ENCODE measurements around the gene ADGRF3.

DNA sequence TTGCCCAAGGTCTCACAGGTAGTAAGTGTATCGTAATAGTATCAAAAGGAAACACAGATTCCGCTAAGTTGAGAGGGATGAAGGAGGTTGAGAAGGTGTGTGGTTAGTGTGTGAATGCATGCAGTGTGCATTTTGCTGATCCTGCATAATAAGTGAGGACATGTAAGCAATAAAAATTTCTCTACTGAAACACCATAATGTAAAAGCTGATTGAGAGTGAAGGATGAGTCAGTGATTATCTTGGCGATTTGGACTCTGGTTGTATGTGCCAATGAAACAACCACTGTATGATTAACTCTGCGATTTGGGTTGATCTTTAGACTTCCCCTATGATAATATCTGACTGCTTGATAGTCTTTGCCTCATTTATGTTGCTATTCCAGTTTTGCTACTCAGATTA is 16.7 kb upstream of the ADGRF3 start:
- TF ChIP-seq CTCF (conservative IDR thresholded peaks at IDR 0.05 in 1 of 2, IDR thresholded peaks at IDR 0.05 in 1 of 2; ENCODE audit: extremely low read depth in 1 of 2, insufficient read depth in 1 of 2, low read depth in 1 of 2, low read length in 2 of 2) (no peak), EZH2 (IDR thresholded peaks at IDR 0.05; ENCODE audit: borderline replicate concordance, low read length) (no peak)
